HEK293 (cell line): ENCODE measurements around the gene SPATA25.

Source experiments
- KLF1 ChIP-seq: fragments of 450-650 bp; formaldehyde crosslinking; IDR thresholded peaks from 2 replicates; pipeline ENCODE4 v1.5.1; 2016; ENCODE audit warnings: missing biosample characterization, missing genetic modification characterization
- TCF7L2 ChIP-seq: IDR thresholded peaks from 2 replicates; pipeline ENCODE4 v1.6.1; 2011; ENCODE audit warnings: low read depth, mild to moderate bottlenecking, inconsistent platforms, low read length, moderate library complexity, borderline replicate concordance
- YY1 ChIP-seq: fragments of 450-650 bp; formaldehyde crosslinking; IDR thresholded peaks from 2 replicates; pipeline ENCODE4 v1.5.1; 2018; ENCODE audit warnings: missing biosample characterization, missing genetic modification characterization
- YY2 ChIP-seq: fragments of 450-650 bp; formaldehyde crosslinking; IDR thresholded peaks from 2 replicates; pipeline ENCODE4 v1.5.1; 2016; ENCODE audit warnings: missing biosample characterization, missing genetic modification characterization
- ZNF112 ChIP-seq: fragments of 450-650 bp; formaldehyde crosslinking; IDR thresholded peaks from 2 replicates; pipeline ENCODE4 v1.5.0; 2017; ENCODE audit warnings: missing biosample characterization, missing genetic modification characterization
- ZNF121 ChIP-seq: fragments of 450-650 bp; formaldehyde crosslinking; IDR thresholded peaks from 2 replicates; pipeline ENCODE4 v1.5.1; 2016; ENCODE audit warnings: missing biosample characterization, missing genetic modification characterization
- ZNF157 ChIP-seq: fragments of 450-650 bp; formaldehyde crosslinking; IDR thresholded peaks from 2 replicates; pipeline ENCODE4 v1.5.1; 2016; ENCODE audit warnings: missing biosample characterization, missing genetic modification characterization
- ZNF169 ChIP-seq: fragments of 450-650 bp; formaldehyde crosslinking; IDR thresholded peaks from 2 replicates; pipeline ENCODE4 v1.5.1; 2016; ENCODE audit warnings: missing biosample characterization, missing genetic modification characterization
- ZNF19 ChIP-seq: fragments of 450-650 bp; formaldehyde crosslinking; IDR thresholded peaks from 2 replicates; pipeline ENCODE4; 2016; ENCODE audit warnings: missing biosample characterization, missing genetic modification characterization, low read depth
- ZNF23 ChIP-seq: fragments of 450-650 bp; formaldehyde crosslinking; IDR thresholded peaks from 2 replicates; pipeline ENCODE4 v1.5.1; 2016; ENCODE audit warnings: missing biosample characterization, missing genetic modification characterization, borderline replicate concordance
- ZNF302 ChIP-seq: fragments of 450-650 bp; formaldehyde crosslinking; IDR thresholded peaks from 2 replicates; pipeline ENCODE4 v1.5.1; 2016; ENCODE audit warnings: missing biosample characterization, missing genetic modification characterization, low read depth
- ZNF366 ChIP-seq: fragments of 450-650 bp; formaldehyde crosslinking; conservative IDR thresholded peaks from 2 replicates; pipeline ENCODE4 v1.5.1; 2016; ENCODE audit warnings: missing biosample characterization, missing genetic modification characterization
- ZNF501 ChIP-seq: fragments of 450-650 bp; formaldehyde crosslinking; IDR thresholded peaks from 2 replicates; pipeline ENCODE4 v1.5.1; 2016; ENCODE audit warnings: missing biosample characterization, missing genetic modification characterization
- ZNF521 ChIP-seq: fragments of 450-650 bp; formaldehyde crosslinking; IDR thresholded peaks from 2 replicates; pipeline ENCODE4 v1.5.1; 2017; ENCODE audit warnings: missing biosample characterization, mild to moderate bottlenecking, missing genetic modification characterization
- ZNF549 ChIP-seq: fragments of 450-650 bp; IDR thresholded peaks from 2 replicates; pipeline ENCODE4 v1.5.1; 2018; ENCODE audit warnings: missing biosample characterization, missing genetic modification characterization, mild to moderate bottlenecking, inconsistent platforms, moderate library complexity
- ZNF558 ChIP-seq: fragments of 450-650 bp; formaldehyde crosslinking; IDR thresholded peaks from 2 replicates; pipeline ENCODE4 v1.5.1; 2016; ENCODE audit warnings: missing biosample characterization, missing genetic modification characterization
- ZNF626 ChIP-seq: fragments of 450-650 bp; sonication (Bioruptor Pico); formaldehyde crosslinking; IDR thresholded peaks from 2 replicates; pipeline ENCODE4 v1.5.1; 2018; ENCODE audit warnings: missing biosample characterization, missing genetic modification characterization, inconsistent platforms
- ZNF629 ChIP-seq: fragments of 450-650 bp; formaldehyde crosslinking; IDR thresholded peaks from 2 replicates; pipeline ENCODE4 v1.5.1; 2017; ENCODE audit warnings: missing biosample characterization, missing genetic modification characterization
- ZNF701 ChIP-seq: fragments of 450-650 bp; formaldehyde crosslinking; IDR thresholded peaks from 2 replicates; pipeline ENCODE4 v1.5.1; 2016; ENCODE audit warnings: missing biosample characterization, missing genetic modification characterization
- ZNF76 ChIP-seq: fragments of 450-650 bp; formaldehyde crosslinking; IDR thresholded peaks from 2 replicates; pipeline ENCODE4; 2016; ENCODE audit warnings: low read depth, missing biosample characterization, missing genetic modification characterization, borderline replicate concordance
- ZNF791 ChIP-seq: fragments of 450-650 bp; formaldehyde crosslinking; IDR thresholded peaks from 2 replicates; pipeline ENCODE4 v1.5.1; 2016; ENCODE audit warnings: missing biosample characterization, missing genetic modification characterization
- ZNF830 ChIP-seq: fragments of 450-650 bp; IDR thresholded peaks from 2 replicates; pipeline ENCODE4 v1.5.0; 2018; ENCODE audit warnings: missing biosample characterization, missing genetic modification characterization, low read depth, mild to moderate bottlenecking, moderate library complexity
- TF ChIP-seq, protein P1 (sequence below): fragments of 450-650 bp; formaldehyde crosslinking; IDR thresholded peaks from 2 replicates; pipeline ENCODE4 v1.5.1; 2016; ENCODE audit warnings: missing biosample characterization, missing genetic modification characterization
- TF ChIP-seq, protein P2 (sequence below): fragments of 450-650 bp; formaldehyde crosslinking; IDR thresholded peaks from 2 replicates; pipeline ENCODE4 v1.5.1; 2016; ENCODE audit warnings: missing biosample characterization, missing genetic modification characterization
- TF ChIP-seq, protein P3 (sequence below): fragments of 450-650 bp; formaldehyde crosslinking; IDR thresholded peaks from 2 replicates; pipeline ENCODE4 v1.5.1; 2016; ENCODE audit warnings: missing biosample characterization, missing genetic modification characterization

The SPATA25 gene

DNA sequence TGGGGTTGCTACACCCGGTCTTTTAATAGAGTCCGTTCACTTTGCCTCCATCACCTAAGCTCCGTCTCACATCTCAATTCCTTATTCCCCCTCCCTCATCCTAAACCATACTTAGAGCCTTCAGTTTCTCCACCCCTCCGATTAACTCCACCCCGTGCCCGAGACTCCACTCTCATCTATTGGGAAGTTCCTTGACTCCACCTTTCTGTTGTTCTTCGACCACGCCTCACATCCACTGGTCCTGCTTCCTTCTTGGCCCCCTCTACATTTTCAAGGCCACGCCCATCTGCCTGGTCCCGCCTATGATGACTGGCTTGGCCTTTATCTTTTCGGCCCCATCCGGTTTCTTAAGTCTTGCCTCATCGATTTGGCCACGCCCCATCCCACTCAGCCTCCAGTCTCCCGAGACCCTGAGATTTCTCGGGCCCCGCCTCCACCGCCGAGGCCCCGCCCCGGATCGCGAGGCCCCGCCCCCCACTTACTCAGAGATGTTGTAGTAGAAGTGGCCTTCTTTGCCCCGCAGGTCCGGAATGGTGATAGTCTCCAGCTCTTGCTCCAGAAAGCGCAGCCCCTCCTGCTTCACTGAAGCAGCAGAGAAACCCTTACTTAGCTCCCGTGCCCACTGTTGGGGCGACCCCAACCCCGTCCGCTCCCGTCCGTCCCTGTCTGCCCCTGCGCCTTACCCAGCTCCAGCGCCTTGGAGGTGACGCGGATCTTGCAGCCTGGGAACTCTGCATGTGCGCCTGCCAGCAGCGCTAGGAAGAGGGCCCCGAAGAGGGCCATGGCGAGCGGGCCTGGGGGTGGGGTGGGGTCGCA is 23.5 kb upstream of the SPATA25 start (continued):
- TF ChIP-seq, protein P1, sequence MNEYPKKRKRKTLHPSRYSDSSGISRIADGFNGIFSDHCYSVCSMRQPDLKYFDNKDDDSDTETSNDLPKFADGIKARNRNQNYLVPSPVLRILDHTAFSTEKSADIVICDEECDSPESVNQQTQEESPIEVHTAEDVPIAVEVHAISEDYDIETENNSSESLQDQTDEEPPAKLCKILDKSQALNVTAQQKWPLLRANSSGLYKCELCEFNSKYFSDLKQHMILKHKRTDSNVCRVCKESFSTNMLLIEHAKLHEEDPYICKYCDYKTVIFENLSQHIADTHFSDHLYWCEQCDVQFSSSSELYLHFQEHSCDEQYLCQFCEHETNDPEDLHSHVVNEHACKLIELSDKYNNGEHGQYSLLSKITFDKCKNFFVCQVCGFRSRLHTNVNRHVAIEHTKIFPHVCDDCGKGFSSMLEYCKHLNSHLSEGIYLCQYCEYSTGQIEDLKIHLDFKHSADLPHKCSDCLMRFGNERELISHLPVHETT (tag by site-specific recombination) = no peak
- TF ChIP-seq ZNF501 (tag by site-specific recombination) = no peak
- no peak for TF ChIP-seq ZNF626 (tag by site-specific recombination)
- no peak for TF ChIP-seq ZNF19 (tag by site-specific recombination)
- no peak for TF ChIP-seq ZNF121
- TF ChIP-seq ZNF169 (tag by site-specific recombination) = no peak
- no peak for TF ChIP-seq ZNF791 (tag by site-specific recombination)
- TF ChIP-seq ZNF830 (tag by site-specific recombination) = no peak
- TF ChIP-seq ZNF521 (tag by site-specific recombination) = no peak
- TF ChIP-seq ZNF366 (tag by site-specific recombination) = peak; percentile 89
- TF ChIP-seq ZNF23 (tag by site-specific recombination) = no peak
- TF ChIP-seq, protein P2, sequence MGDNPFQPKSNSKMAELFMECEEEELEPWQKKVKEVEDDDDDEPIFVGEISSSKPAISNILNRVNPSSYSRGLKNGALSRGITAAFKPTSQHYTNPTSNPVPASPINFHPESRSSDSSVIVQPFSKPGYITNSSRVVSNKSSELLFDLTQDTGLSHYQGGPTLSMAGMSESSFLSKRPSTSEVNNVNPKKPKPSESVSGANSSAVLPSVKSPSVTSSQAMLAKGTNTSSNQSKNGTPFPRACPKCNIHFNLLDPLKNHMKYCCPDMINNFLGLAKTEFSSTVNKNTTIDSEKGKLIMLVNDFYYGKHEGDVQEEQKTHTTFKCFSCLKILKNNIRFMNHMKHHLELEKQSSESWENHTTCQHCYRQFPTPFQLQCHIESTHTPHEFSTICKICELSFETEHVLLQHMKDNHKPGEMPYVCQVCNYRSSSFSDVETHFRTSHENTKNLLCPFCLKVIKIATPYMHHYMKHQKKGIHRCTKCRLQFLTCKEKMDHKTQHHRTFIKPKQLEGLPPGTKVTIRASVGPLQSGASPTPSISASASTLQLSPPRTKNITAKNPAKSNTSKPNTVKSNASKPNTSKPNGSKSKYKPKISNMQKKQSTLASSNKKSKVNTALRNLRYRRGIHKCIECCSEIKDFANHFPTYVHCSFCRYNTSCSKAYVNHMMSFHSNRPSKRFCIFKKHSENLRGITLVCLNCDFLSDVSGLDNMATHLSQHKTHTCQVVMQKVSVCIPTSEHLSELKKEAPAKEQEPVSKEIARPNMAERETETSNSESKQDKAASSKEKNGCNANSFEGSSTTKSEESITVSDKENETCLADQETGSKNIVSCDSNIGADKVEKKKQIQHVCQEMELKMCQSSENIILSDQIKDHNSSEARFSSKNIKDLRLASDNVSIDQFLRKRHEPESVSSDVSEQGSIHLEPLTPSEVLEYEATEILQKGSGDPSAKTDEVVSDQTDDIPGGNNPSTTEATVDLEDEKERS (tag by site-specific recombination) = no peak
- TF ChIP-seq KLF1 (tag by site-specific recombination) = peak; percentile 76
- TF ChIP-seq ZNF302 = no peak
- no peak for TF ChIP-seq ZNF157 (tag by site-specific recombination)
- TF ChIP-seq ZNF76 = no peak
- TF ChIP-seq, protein P3, sequence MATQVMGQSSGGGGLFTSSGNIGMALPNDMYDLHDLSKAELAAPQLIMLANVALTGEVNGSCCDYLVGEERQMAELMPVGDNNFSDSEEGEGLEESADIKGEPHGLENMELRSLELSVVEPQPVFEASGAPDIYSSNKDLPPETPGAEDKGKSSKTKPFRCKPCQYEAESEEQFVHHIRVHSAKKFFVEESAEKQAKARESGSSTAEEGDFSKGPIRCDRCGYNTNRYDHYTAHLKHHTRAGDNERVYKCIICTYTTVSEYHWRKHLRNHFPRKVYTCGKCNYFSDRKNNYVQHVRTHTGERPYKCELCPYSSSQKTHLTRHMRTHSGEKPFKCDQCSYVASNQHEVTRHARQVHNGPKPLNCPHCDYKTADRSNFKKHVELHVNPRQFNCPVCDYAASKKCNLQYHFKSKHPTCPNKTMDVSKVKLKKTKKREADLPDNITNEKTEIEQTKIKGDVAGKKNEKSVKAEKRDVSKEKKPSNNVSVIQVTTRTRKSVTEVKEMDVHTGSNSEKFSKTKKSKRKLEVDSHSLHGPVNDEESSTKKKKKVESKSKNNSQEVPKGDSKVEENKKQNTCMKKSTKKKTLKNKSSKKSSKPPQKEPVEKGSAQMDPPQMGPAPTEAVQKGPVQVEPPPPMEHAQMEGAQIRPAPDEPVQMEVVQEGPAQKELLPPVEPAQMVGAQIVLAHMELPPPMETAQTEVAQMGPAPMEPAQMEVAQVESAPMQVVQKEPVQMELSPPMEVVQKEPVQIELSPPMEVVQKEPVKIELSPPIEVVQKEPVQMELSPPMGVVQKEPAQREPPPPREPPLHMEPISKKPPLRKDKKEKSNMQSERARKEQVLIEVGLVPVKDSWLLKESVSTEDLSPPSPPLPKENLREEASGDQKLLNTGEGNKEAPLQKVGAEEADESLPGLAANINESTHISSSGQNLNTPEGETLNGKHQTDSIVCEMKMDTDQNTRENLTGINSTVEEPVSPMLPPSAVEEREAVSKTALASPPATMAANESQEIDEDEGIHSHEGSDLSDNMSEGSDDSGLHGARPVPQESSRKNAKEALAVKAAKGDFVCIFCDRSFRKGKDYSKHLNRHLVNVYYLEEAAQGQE (tag by site-specific recombination) = no peak
- TF ChIP-seq ZNF112 (tag by site-specific recombination) = no peak
- no peak for TF ChIP-seq YY1 (tag by site-specific recombination)
- TF ChIP-seq ZNF558 (tag by site-specific recombination) = no peak
- no peak for TF ChIP-seq ZNF701 (tag by site-specific recombination)
- TF ChIP-seq YY2 (tag by site-specific recombination) = no peak
- TF ChIP-seq ZNF549 (tag by site-specific recombination) = no peak
- TF ChIP-seq ZNF629 (tag by site-specific recombination) = peak; percentile 67
- no peak for TF ChIP-seq TCF7L2
